ENCODE data around the gene APEH.

GRCh38 chr3:49650177-49650576 is 24.0 kb upstream of the APEH start:
- TF ChIP-seq CTCF (conservative IDR thresholded peaks at IDR 0.05; ENCODE audit: low read length) (no peak), EZH2phosphoT487 (IDR thresholded peaks at IDR 0.05; ENCODE audit: borderline replicate concordance) (no peak)
